Activated CD4-positive, alpha-beta T cell treated with anti-CD3 and anti-CD28 coated beads for 36 hours (primary cell): ENCODE measurements around the gene CLASRP. TPM values are rescaled to one million over a fixed set of nuclear protein-coding genes. Genes with fewer than 3 reads are reported as not detected.
A peak's percentile ranks its signal among the peaks of the same experiment; 100 is the strongest.

Experiments used
- ATAC-seq: fragments of 200-7000 bp; cut with Tn5 transposase; one replicate; pipeline ENCODE4 v1.10.0; 2021; ENCODE audit warnings: mild to moderate bottlenecking, moderate library complexity
- CTCF ChIA-PET: fragments of 350-600 bp; sonication (Branson Sonifier 250); formaldehyde crosslinking; loops from one replicate; lab custom pipeline; 2021; ENCODE audit warnings: antibody characterized with exemption; lab: Charles Lee
- POLR2A ChIA-PET: fragments of 350-600 bp; sonication (Branson Sonifier 250); formaldehyde crosslinking; loops from one replicate; lab custom pipeline; 2021; ENCODE audit warnings: antibody characterized with exemption, inconsistent platforms; lab: Charles Lee
- DNase-seq: peaks from one replicate; pipeline ENCODE4 v3.0.0-alpha.2; 2020
- H3K27ac Mint-ChIP-seq: one replicate; pipeline ENCODE4 v1.8.0; 2021; ENCODE audit warnings: mixed read lengths
- H3K27me3 Mint-ChIP-seq: one replicate; pipeline ENCODE4 v1.8.0; 2021; ENCODE audit warnings: mixed read lengths
- H3K36me3 Mint-ChIP-seq: one replicate; pipeline ENCODE4 v1.8.0; 2021; ENCODE audit warnings: low read depth, mixed read lengths
- H3K4me1 Mint-ChIP-seq: one replicate; pipeline ENCODE4 v1.8.0; 2021; ENCODE audit warnings: mixed read lengths
- H3K4me3 Mint-ChIP-seq: one replicate; pipeline ENCODE4 v1.8.0; 2021; ENCODE audit warnings: mild to moderate bottlenecking, moderate library complexity, mixed read lengths
- H3K9me3 Mint-ChIP-seq: one replicate; pipeline ENCODE4 v1.8.0; 2021; ENCODE audit warnings: low read depth, mixed read lengths
- intact Hi-C, 2 experiments: fragments of 100-400 bp; cut with DNase I in 1 of 2; cut with micrococcal nuclease in 1 of 2; formaldehyde crosslinking; loops; one replicate each; pipeline versions ENCODE4 v1.14.2 to v1.15.1; 2022 to 2024; cut with DNase I, micrococcal nuclease
- total RNA-seq, 2 experiments: library from RNA; stranded (reverse); gene quantifications; one replicate each; pipeline ENCODE4 v1.2.3, GENCODE V29; 2021

CLASRP gene
- total RNA-seq, 2 experiments from 2014 or later: 101 to 103 TPM

GRCh38 chr19:45087531-45087930 is 48.7 kb downstream of the CLASRP start:
- ATAC-seq (peak; percentile 30), DNase-seq (peak; percentile 65)
- Mint-ChIP-seq H3K27me3 (no peaks in the 10 kb centered on the region), H3K9me3 (no peaks in the 10 kb centered on the region), H3K4me1 (peaks cover 24% of the 10 kb centered on the region), H3K36me3 (peaks cover 33% of the 10 kb centered on the region), H3K27ac (peak overlapping the region; percentile 82), H3K4me3 (peak overlapping the region; percentile 32)
- POLR2A ChIA-PET: no interaction called here
- CTCF ChIA-PET: interaction anchor here (0.6 kb wide), 1 partner anchor 11 kb away, joined by 3 read pairs; no protein-coding TSS in a partner anchor
- intact Hi-C loops: no loop called here

- DNase-seq (no peak), ATAC-seq (no peak)
- ChIA-PET CTCF (interaction anchor here (0.7 to 1.5 kb wide), 4 partner anchors 10 to 50 kb away, joined by 3 to 6 read pairs (median 4); no protein-coding TSS in a partner anchor), POLR2A (interaction anchor here (1.2 kb wide), 1 partner anchor 88 kb away, joined by 3 read pairs; the partner anchor contains the start of genes BLOC1S3 and TRAPPC6A)
- H3K4me1 Mint-ChIP-seq: peaks cover 42% of the 10 kb centered on the region
- H3K4me3 Mint-ChIP-seq: no peak overlapping the region
- H3K27ac Mint-ChIP-seq: no peak overlapping the region
- H3K36me3 Mint-ChIP-seq: peaks cover 39% of the 10 kb centered on the region
- H3K27me3 Mint-ChIP-seq: no peaks in the 10 kb centered on the region
- no peaks in the 10 kb centered on the region for H3K9me3 Mint-ChIP-seq
- intact Hi-C loops: loop anchor here (5.0 kb wide), 4 partner anchors 37 to 1257 kb away; partner anchors contain the start of genes POLR1G (in 1 of the 2), PPM1N (in 1 of the 2), PPP1R13L (in 1 of the 2) and PPP5C (in 1 of the 2)
These were observed 51.2 kb downstream of the CLASRP start for GRCh38 chr19:45090034-45090433.

- peaks cover 43% of the 10 kb centered on the region for H3K4me1 Mint-ChIP-seq
These were observed 51.8 kb downstream of the CLASRP start for GRCh38 chr19:45090606-45091005.

GRCh38 chr19:45091031-45091923 is 52.4 kb downstream of the CLASRP start:
- Mint-ChIP-seq H3K4me1 (peaks cover 49% of the 10 kb centered on the region), H3K27me3 (no peaks in the 10 kb centered on the region), H3K9me3 (no peaks in the 10 kb centered on the region), H3K36me3 (peaks cover 34% of the 10 kb centered on the region), H3K4me3 (peak overlapping the region; percentile 89), H3K27ac (peak overlapping the region; percentile 97)
- ChIA-PET POLR2A (interaction anchor here (0.5 to 2.0 kb wide), 8 partner anchors 12 to 201 kb away, joined by 3 to 10 read pairs (median 5); partner anchors contain the start of genes CLASRP, TOMM40 and TRAPPC6A), CTCF (interaction anchor here (0.6 to 2.9 kb wide), 9 partner anchors 11 to 307 kb away, joined by 3 to 19 read pairs (median 4); partner anchors contain the start of genes CLASRP, GEMIN7 and TRAPPC6A)
- ATAC-seq (peak; percentile 85), DNase-seq (peak; percentile 99)
- intact Hi-C loops: loop anchor here (1.0 to 5.0 kb wide), 8 partner anchors 12 to 1256 kb away; partner anchors contain the start of genes BLOC1S3 (in 1 of the 2), CLASRP (in 1 of the 2), CLPTM1 (in 1 of the 2) and GEMIN7 (in 1 of the 2)

More at GRCh38 chr19:45090606-45091005, 51.8 kb downstream of the CLASRP start:
- intact Hi-C loops: loop anchor here (1.0 to 5.0 kb wide), 8 partner anchors 11 to 1257 kb away; partner anchors contain the start of genes BLOC1S3 (in 1 of the 2), CLASRP (in 1 of the 2), CLPTM1 (in 1 of the 2) and GEMIN7 (in 1 of the 2)
- Mint-ChIP-seq H3K36me3 (peaks cover 34% of the 10 kb centered on the region), H3K4me3 (no peak overlapping the region), H3K27me3 (no peaks in the 10 kb centered on the region), H3K9me3 (no peaks in the 10 kb centered on the region), H3K27ac (no peak overlapping the region)
- ChIA-PET CTCF (interaction anchor here (0.7 kb wide), 1 partner anchor 27 kb away, joined by 4 read pairs; no protein-coding TSS in a partner anchor), POLR2A (no interaction called here)
- DNase-seq: no peak
- no peak for ATAC-seq

- H3K27ac Mint-ChIP-seq: peak within 1 kb of the TSS; percentile 97
- peaks cover 29% of the 10 kb centered on the region for H3K36me3 Mint-ChIP-seq
- ATAC-seq (peak; percentile 71), DNase-seq (peak; percentile 95)
- intact Hi-C loops: loop anchor here (1.0 to 5.0 kb wide), 14 partner anchors 14 to 1254 kb away; partner anchors contain the start of genes BLOC1S3 (in 1 of the 2), GEMIN7 (in 1 of the 2), MARK4 (in 1 of the 2) and POLR1G (in 1 of the 2)
- no peaks in the 10 kb centered on the region for H3K9me3 Mint-ChIP-seq
- H3K4me3 Mint-ChIP-seq: peak within 1 kb of the TSS; percentile 89
- H3K27me3 Mint-ChIP-seq: no peaks in the 10 kb centered on the region
- peaks cover 54% of the 10 kb centered on the region for H3K4me1 Mint-ChIP-seq
- POLR2A ChIA-PET: interaction anchor here (0.6 to 2.0 kb wide), 8 partner anchors 10 to 1602 kb away, joined by 3 to 10 read pairs (median 5); partner anchors contain the start of genes CLASRP and TOMM40
- CTCF ChIA-PET: interaction anchor here (0.6 to 2.9 kb wide), 10 partner anchors 10 to 156 kb away, joined by 3 to 19 read pairs (median 4); partner anchors contain the start of gene GEMIN7
These were observed 54.2 kb downstream of the CLASRP start, which contains the start of gene PPP1R37 for GRCh38 chr19:45092747-45093678. Gene PPP1R37 (plus strand): TSS chr19:45093179. CDS start chr19:45093326, 147 bp downstream.

GRCh38 chr19:45094137-45094536 is 55.3 kb downstream of the CLASRP start:
- Mint-ChIP-seq H3K4me1 (peaks cover 61% of the 10 kb centered on the region), H3K27me3 (no peaks in the 10 kb centered on the region), H3K36me3 (peaks cover 27% of the 10 kb centered on the region), H3K4me3 (peak overlapping the region; percentile 89), H3K27ac (peak overlapping the region; percentile 73), H3K9me3 (no peaks in the 10 kb centered on the region)
- ATAC-seq (no peak), DNase-seq (no peak)
- ChIA-PET CTCF (no interaction called here), POLR2A (no interaction called here)
- intact Hi-C loops: loop anchor here (5.0 kb wide), 4 partner anchors 33 to 1253 kb away; partner anchors contain the start of genes POLR1G (in 1 of the 2), PPM1N (in 1 of the 2), PPP1R13L (in 1 of the 2) and PPP5C (in 1 of the 2)

GRCh38 chr19:45094707-45095106 is 55.9 kb downstream of the CLASRP start:
- Mint-ChIP-seq H3K9me3 (no peaks in the 10 kb centered on the region), H3K4me3 (peak overlapping the region; percentile 89), H3K4me1 (peaks cover 61% of the 10 kb centered on the region), H3K27me3 (no peaks in the 10 kb centered on the region), H3K36me3 (peaks cover 26% of the 10 kb centered on the region), H3K27ac (peak overlapping the region; percentile 23)
- ChIA-PET CTCF (no interaction called here), POLR2A (no interaction called here)
- intact Hi-C loops: loop anchor here (5.0 kb wide), 4 partner anchors 33 to 1253 kb away; partner anchors contain the start of genes POLR1G (in 1 of the 2), PPM1N (in 1 of the 2), PPP1R13L (in 1 of the 2) and PPP5C (in 1 of the 2)
- DNase-seq (no peak), ATAC-seq (no peak)

GRCh38 chr19:45095496-45096413 is 56.9 kb downstream of the CLASRP start:
- CTCF ChIA-PET: interaction anchor here (0.6 kb wide), 1 partner anchor 26 kb away, joined by 4 read pairs; no protein-coding TSS in a partner anchor
- ATAC-seq: no peak
- intact Hi-C loops: no loop called here
- Mint-ChIP-seq H3K9me3 (no peaks in the 10 kb centered on the region), H3K4me1 (peaks cover 60% of the 10 kb centered on the region), H3K36me3 (peaks cover 16% of the 10 kb centered on the region), H3K4me3 (no peak overlapping the region), H3K27ac (peak overlapping the region; percentile 14), H3K27me3 (no peaks in the 10 kb centered on the region)
- no peak for DNase-seq
- POLR2A ChIA-PET: no interaction called here

GRCh38 chr19:45096700-45097099 is 57.9 kb downstream of the CLASRP start:
- Mint-ChIP-seq H3K27me3 (no peaks in the 10 kb centered on the region), H3K4me1 (peaks cover 59% of the 10 kb centered on the region), H3K4me3 (no peak overlapping the region), H3K36me3 (peaks cover 9% of the 10 kb centered on the region), H3K9me3 (no peaks in the 10 kb centered on the region), H3K27ac (peak overlapping the region; percentile 45)
- DNase-seq (no peak), ATAC-seq (no peak)
- ChIA-PET POLR2A (no interaction called here), CTCF (interaction anchor here (0.6 to 1.0 kb wide), 2 partner anchors 14 to 175 kb away, joined by 3 read pairs; no protein-coding TSS in a partner anchor)
- intact Hi-C loops: no loop called here
